Astrocyte of the spinal cord (primary cell): ENCODE data around the gene SPHK2.
"Not testable (repeated sequence)": the region's sequence is repeated elsewhere in the genome, so short reads cannot be mapped to it uniquely, and the experiment has no call there.

Experiments
- DNase-seq: peaks from one replicate; pipeline ENCODE4 v3.0.0; 2011; ENCODE audit warnings: low read depth, low spot score
- H3K4me3 ChIP-seq: 2 replicates; pipeline ENCODE4 v1.5.1; 2011; ENCODE audit warnings: low read depth, mild to moderate bottlenecking, low read length, moderate library complexity
- CTCF ChIP-seq: IDR thresholded peaks from 2 replicates; pipeline ENCODE4 v1.5.1; 2012; ENCODE audit warnings: low read depth, mild to moderate bottlenecking, low read length, inconsistent platforms
- in situ Hi-C: cut with HindIII; loops from 2 replicates; pipeline ENCODE4 v1.10.0; 2017; ENCODE audit warnings: low sequenced_read_pairs

SPHK2 gene

GRCh38 chr19:48674216-48674809, 55.0 kb downstream of the SPHK2 start:
- in situ Hi-C loops = no loop called here
- DNase-seq = no peak
- no peak for TF ChIP-seq CTCF
- H3K4me3 ChIP-seq = no peak overlapping the region

- TF ChIP-seq CTCF = peak; percentile 94
- in situ Hi-C loops = no loop called here
- H3K4me3 ChIP-seq = no peak overlapping the region
- peak; percentile 76 for DNase-seq
These were observed 55.9 kb downstream of the SPHK2 start for GRCh38 chr19:48674921-48675824.

- in situ Hi-C loops = no loop called here
- DNase-seq = no peak
- TF ChIP-seq CTCF = no peak
- H3K4me3 ChIP-seq = no peak overlapping the region
These were observed 57.2 kb downstream of the SPHK2 start for GRCh38 chr19:48676487-48676886.

GRCh38 chr19:48676887-48677286, 57.6 kb downstream of the SPHK2 start:
- DNase-seq = no peak
- H3K4me3 ChIP-seq = no peak overlapping the region
- TF ChIP-seq CTCF = no peak
- in situ Hi-C loops = no loop called here

- TF ChIP-seq CTCF = no peak
- no peak for DNase-seq
- no peak overlapping the region for H3K4me3 ChIP-seq
- in situ Hi-C loops = no loop called here
These were observed 58.9 kb downstream of the SPHK2 start for GRCh38 chr19:48678201-48678600.

GRCh38 chr19:48680006-48680405, 60.7 kb downstream of the SPHK2 start:
- H3K4me3 ChIP-seq, DNase-seq, in situ Hi-C loops: not testable (repeated sequence)
